Type B pancreatic cell (in vitro differentiated cells): ENCODE measurements around the gene RFK. TPM values are rescaled to one million over a fixed set of nuclear protein-coding genes. Genes with fewer than 3 reads are reported as not detected.
"Not testable (repeated sequence)": the region's sequence is repeated elsewhere in the genome, so short reads cannot be mapped to it uniquely, and the experiment has no call there.

Experiments
- DNase-seq: peaks from one replicate; pipeline ENCODE4 v3.0.0; 2021; ENCODE audit warnings: mixed read lengths; ENCODE audit not compliant: unreplicated experiment; ENCODE audit errors: extremely low spot score
- H3K27ac Mint-ChIP-seq: 2 replicates; pipeline ENCODE4 v1.8.0; 2021; ENCODE audit warnings: mild to moderate bottlenecking, mixed read lengths
- H3K27me3 Mint-ChIP-seq: 2 replicates; pipeline ENCODE4 v1.8.0; 2021; ENCODE audit warnings: mixed read lengths
- H3K36me3 Mint-ChIP-seq: 2 replicates; pipeline ENCODE4 v1.8.0; 2021; ENCODE audit warnings: mixed read lengths
- H3K4me1 Mint-ChIP-seq: one replicate; pipeline ENCODE4 v1.8.0; 2021; ENCODE audit warnings: mixed read lengths; ENCODE audit not compliant: unreplicated experiment
- H3K4me3 Mint-ChIP-seq: 2 replicates; pipeline ENCODE4 v1.8.0; 2021; ENCODE audit warnings: mild to moderate bottlenecking, mixed read lengths
- H3K9me3 Mint-ChIP-seq: 2 replicates; pipeline ENCODE4 v1.8.0; 2021; ENCODE audit warnings: mixed read lengths
- long read RNA-seq: library from polyadenylated mRNA; unstranded; transcript quantifications from one replicate; pipeline ENCODE4 v2.0.0, GENCODE V29; 2020
- total RNA-seq: library from RNA; stranded (reverse); gene quantifications from 2 replicates; pipeline ENCODE4 v1.2.1, GENCODE V29; 2021; ENCODE audit warnings: low replicate concordance
- TF ChIP-seq, protein P1 (sequence below): fragments of 200-600 bp; sonication (generic); conservative IDR thresholded peaks from 2 replicates; pipeline ENCODE4 v1.5.0; 2021; ENCODE audit warnings: antibody characterized with exemption, mild to moderate bottlenecking

The RFK gene
- total RNA-seq = 19.8 and 23.4 TPM in 2 replicates
- long read RNA-seq, transcript RFK-201 (4 exons, 2,684 nt) = major isoform, 92 of 100 reads
- long read RNA-seq, partial matches to known transcripts = 0 of 100 reads
- long read RNA-seq, other reads (novel, unspliced or antisense) = 4 of 100 reads

DNA sequence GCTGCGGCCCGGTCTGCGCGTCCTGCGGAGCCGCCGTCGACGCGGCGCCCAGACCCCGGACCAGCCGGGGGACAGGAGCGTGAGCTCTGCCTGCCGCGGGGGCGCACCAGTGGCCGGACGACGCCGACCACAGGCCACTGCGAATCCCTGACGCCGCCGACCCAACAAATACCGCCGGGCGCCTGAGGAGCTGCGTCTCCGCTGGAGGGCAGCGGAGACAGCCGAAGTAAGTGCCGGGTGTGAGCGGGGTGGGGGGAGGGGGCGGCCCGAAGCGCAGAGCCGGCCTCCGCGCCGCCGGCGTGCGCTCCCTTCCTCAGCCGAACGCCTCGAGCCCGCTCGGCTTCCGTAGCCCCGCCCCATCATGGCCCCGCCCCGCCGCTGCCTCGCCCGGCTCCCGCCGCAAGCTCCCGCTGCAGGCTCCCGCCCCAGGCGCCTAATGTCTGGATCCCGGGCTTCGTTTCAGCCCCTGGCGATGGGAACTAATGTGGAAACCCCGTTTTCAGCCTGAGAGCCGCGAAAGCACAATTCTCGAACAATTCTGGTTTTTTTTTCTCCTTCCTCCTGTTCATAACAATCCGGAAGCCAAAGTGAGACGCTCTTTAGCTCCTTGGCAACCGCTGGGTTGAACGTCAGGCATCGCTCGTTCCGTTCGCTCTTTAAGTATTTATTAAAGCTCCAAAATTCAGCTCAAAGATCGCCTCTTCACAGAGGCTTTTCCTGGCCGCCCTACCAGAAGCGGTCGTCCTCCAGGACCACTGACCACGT is at the start of gene RFK:
Gene RFK, minus strand, starts transcription at position 232 of the 765 bp plus-strand sequence. CDS start 255 bp downstream, outside the sequence.
- Mint-ChIP-seq H3K36me3 (peaks cover 17% of the 10 kb centered on the region), H3K27ac (peak within 1 kb of the TSS; percentile 96), H3K27me3 (no peaks in the 10 kb centered on the region), H3K4me3 (peak within 1 kb of the TSS; percentile 94), H3K4me1 (peaks cover 10% of the 10 kb centered on the region), H3K9me3 (no peaks in the 10 kb centered on the region)
- TF ChIP-seq, protein P1, sequence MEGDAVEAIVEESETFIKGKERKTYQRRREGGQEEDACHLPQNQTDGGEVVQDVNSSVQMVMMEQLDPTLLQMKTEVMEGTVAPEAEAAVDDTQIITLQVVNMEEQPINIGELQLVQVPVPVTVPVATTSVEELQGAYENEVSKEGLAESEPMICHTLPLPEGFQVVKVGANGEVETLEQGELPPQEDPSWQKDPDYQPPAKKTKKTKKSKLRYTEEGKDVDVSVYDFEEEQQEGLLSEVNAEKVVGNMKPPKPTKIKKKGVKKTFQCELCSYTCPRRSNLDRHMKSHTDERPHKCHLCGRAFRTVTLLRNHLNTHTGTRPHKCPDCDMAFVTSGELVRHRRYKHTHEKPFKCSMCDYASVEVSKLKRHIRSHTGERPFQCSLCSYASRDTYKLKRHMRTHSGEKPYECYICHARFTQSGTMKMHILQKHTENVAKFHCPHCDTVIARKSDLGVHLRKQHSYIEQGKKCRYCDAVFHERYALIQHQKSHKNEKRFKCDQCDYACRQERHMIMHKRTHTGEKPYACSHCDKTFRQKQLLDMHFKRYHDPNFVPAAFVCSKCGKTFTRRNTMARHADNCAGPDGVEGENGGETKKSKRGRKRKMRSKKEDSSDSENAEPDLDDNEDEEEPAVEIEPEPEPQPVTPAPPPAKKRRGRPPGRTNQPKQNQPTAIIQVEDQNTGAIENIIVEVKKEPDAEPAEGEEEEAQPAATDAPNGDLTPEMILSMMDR = peak; percentile 52
- DNase-seq = peak; percentile 96

DNA sequence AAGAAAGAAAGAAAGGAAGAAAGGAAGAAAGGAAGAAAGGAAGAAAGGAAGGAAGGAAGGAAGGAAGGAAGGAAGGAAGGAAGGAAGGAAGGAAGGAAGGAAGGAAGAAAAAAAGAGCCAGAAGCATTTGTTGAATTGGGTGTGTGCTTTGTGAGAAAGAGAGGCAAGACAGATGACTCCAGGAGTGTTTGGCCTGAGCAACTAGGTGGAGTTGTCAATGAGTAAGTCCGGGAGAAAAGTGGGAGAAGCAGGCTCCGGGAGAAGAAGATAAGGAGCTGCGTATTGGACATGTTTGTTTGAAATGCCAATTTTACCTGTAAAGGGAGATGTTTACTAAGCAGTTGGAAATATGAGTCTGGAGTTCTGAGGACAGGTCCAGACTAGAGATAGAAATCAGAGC is 49.7 kb upstream of the RFK start:
- Mint-ChIP-seq H3K27ac (peak overlapping the region; percentile 79), H3K36me3 (no peaks in the 10 kb centered on the region), H3K9me3 (no peaks in the 10 kb centered on the region), H3K27me3 (no peaks in the 10 kb centered on the region), H3K4me3 (peak overlapping the region; percentile 9), H3K4me1 (peaks cover 17% of the 10 kb centered on the region)
- DNase-seq = no peak
- TF ChIP-seq, protein P1 = no peak

DNA sequence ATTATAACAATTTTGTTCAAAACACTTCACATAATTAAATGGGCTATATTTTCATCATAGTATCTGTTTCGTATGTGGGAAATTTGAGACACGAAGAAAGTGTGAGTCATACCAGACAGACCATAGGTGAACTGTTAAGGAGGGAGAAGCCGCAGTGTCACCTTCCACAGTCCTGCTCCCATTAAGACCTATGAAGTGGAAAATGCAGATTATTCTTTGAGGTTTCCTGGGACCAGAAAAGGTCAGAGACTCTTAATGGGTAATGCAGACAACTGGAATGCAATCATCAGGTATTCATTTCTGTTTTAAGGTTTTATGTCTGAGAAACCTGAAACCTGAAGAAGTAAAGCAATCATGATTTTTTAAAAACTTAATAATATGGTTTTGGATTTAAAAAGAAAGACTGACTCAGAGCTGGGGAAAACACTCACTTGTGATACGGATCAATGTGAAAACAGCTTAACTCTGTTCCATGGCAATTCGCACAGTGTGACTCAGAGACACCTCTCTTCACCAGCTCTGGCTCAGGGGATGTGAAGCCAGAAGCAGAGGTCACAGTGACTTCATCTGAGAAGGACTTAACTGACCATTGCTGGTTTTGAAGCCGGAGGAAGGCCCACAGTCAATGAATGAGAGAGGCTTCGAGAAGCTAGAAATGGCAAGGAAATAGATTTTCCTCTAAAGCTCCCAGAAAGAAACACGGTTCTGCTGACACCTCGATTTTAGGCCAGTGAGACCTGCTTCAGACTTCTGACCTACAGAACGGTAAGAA is 47.5 kb upstream of the RFK start:
- Mint-ChIP-seq H3K27ac (no peak overlapping the region), H3K27me3 (no peaks in the 10 kb centered on the region), H3K9me3 (no peaks in the 10 kb centered on the region), H3K4me1 (peaks cover 11% of the 10 kb centered on the region), H3K36me3 (no peaks in the 10 kb centered on the region), H3K4me3 (no peak overlapping the region)
- DNase-seq = no peak
- TF ChIP-seq, protein P1 = no peak

DNA sequence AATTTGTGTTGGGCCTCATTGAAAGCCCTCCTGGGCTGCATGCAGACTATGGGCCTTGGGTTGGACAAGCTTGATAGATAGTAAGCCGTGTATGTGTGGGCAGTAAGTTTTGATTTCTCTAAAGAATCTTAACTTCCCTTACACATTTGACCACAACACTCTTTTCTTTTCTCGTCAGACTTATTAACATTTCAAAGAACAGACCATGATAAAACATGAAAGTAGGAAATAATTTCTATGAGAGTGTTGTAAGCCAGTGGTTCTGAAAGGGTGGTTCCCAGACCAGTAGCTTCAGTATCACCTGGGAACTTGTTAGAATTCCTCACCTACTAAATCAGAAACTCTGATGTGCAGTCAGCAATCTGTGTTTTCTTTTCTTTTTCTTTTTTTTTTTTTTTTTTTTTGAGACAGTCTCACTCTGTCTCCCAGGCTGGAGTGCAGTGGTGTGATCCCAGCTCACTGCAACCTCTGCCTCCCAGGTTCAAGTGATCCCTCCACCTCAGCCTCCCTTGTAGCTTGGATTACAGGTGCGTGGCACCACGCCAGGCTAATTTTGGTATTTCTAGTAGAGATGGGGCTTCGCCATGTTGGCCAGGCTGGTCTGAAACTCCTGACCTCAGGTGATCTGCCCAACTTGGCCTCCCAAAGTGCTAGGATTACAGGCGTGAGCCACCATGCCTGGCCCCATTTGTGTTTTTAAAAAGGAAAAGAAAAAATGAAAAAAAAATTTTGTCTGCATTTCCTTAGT is 44.8 kb upstream of the RFK start:
- TF ChIP-seq, protein P1 = no peak
- H3K36me3 Mint-ChIP-seq = no peaks in the 10 kb centered on the region
- H3K4me3 Mint-ChIP-seq = no peak overlapping the region
- no peaks in the 10 kb centered on the region for H3K27me3 Mint-ChIP-seq
- no peaks in the 10 kb centered on the region for H3K9me3 Mint-ChIP-seq
- peaks cover 2% of the 10 kb centered on the region for H3K4me1 Mint-ChIP-seq
- H3K27ac Mint-ChIP-seq = no peak overlapping the region
- no peak for DNase-seq

DNA sequence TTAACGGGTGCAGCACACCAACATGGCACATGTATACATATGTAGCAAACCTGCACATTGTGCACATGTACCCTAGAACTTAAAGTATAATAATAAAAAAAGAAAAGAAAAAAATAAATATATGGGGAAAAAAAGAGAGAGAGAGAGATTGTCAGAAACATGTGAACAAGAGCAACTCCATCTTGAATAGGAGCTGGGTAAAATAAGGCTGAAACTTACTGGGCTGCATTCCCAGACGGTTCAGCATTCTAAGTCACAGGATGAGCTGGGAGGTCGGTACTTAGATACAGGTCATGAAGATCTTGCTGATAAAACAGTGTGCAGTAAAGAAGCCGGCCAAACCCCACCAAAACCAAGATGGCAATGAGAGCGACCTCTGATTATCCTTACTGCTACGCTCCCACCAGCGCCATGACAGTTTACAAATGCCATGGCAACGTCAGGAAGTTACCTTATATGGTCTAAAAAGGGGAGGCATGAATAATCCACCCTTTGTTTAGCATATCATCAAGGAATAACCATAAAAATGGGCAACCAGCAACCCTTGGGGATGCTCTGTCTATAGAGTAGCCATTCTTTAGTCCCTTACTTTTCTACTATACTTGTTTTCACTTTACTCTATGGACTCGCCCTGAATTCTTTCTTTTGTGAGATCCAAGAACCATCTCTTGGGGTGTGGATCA is 42.9 kb upstream of the RFK start:
- not testable (repeated sequence) for H3K36me3 Mint-ChIP-seq, H3K27ac Mint-ChIP-seq, H3K4me1 Mint-ChIP-seq, DNase-seq, H3K27me3 Mint-ChIP-seq, H3K9me3 Mint-ChIP-seq, H3K4me3 Mint-ChIP-seq

DNA sequence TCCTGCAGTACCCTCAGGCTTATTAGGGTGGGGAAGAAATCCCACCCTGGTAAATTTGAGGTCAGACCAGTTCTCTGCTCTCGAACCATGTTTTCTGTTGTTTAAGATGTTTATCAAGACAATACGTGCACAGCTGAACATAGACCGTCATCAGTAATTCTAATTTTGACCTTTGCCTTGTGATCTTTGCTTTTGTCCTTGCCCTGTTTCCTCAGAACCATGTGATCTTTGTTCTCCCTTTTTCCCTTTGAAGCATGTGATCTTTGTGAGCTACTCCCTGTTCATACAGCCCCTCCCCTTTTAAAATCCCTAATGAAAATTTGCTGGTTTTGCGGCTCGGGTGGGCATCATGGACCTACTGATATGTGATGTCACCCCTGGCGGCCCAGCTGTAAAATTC is 40.7 kb upstream of the RFK start:
- peak overlapping the region; percentile 27 for H3K27ac Mint-ChIP-seq

More for the DNA sequence above, 40.7 kb upstream of the RFK start:
- DNase-seq, H3K4me3 Mint-ChIP-seq, H3K4me1 Mint-ChIP-seq, H3K9me3 Mint-ChIP-seq, H3K36me3 Mint-ChIP-seq, H3K27me3 Mint-ChIP-seq: not testable (repeated sequence)
